SK-N-SH (cell line): ENCODE data around the gene CUX1. TPM values are rescaled to one million over a fixed set of nuclear protein-coding genes. Genes with fewer than 3 reads are reported as not detected.
A peak's percentile ranks its signal among the peaks of the same experiment; 100 is the strongest.

ENCODE experiments used
- CTCF ChIA-PET: fragments of 300-600, 350-600 bp; formaldehyde crosslinking; extraction: SDS; loops from one replicate; lab custom pipeline; 2021; lab: Yijun Ruan, JAX
- POLR2A ChIA-PET: fragments of 350-600 bp; sonication (Branson Sonifier 250); formaldehyde crosslinking; extraction: SDS; loops from one replicate; lab custom pipeline; 2020; ENCODE audit warnings: antibody characterized with exemption, inconsistent platforms; lab: Yijun Ruan, JAX
- DNase-seq: peaks from one replicate; pipeline ENCODE4 v3.0.0; 2012
- H2AFZ ChIP-seq: fragments of 200-600 bp; sonication (generic); 2 replicates; pipeline ENCODE4 v1.8.1; 2016; ENCODE audit warnings: antibody characterized with exemption, mild to moderate bottlenecking, low read depth
- H3F3A ChIP-seq: fragments of 200-600 bp; sonication (generic); replicated peaks from 2 replicates; pipeline ENCODE3; 2016; ENCODE audit warnings: antibody characterized with exemption, mild to moderate bottlenecking; ENCODE audit not compliant: insufficient read depth
- H3K27ac ChIP-seq, 2 experiments: fragments of 200-500 bp in 1 of 2; fragments of 200-600 bp in 1 of 2; sonication (Bioruptor generic) in 1 of 2; sonication (generic), shearing (Covaris generic) in 1 of 2; 2 replicates each; pipeline versions ENCODE4 v1.5.1 to v1.6.1; 2014 to 2016; ENCODE audit warnings: low read depth in 2 of 2, inconsistent platforms in 1 of 2, low read length in 1 of 2, mild to moderate bottlenecking in 1 of 2, mixed read lengths in 1 of 2
- H3K27me3 ChIP-seq: fragments of 200-600 bp; sonication (generic), shearing (Covaris generic); 2 replicates; pipeline ENCODE4 v1.6.1; 2016; ENCODE audit warnings: mixed run types; ENCODE audit not compliant: insufficient read depth
- H3K36me3 ChIP-seq, 2 experiments: fragments of 200-500 bp in 1 of 2; fragments of 200-600 bp in 1 of 2; sonication (Bioruptor generic) in 1 of 2; sonication (generic) in 1 of 2; replicated peaks in 1 of 2; 2 replicates each; pipeline versions ENCODE3 to v1.5.1; 2014 to 2016; ENCODE audit warnings: low read length in 1 of 2, mild to moderate bottlenecking in 1 of 2; ENCODE audit not compliant: insufficient read depth in 2 of 2, control insufficient read depth in 1 of 2
- H3K4me1 ChIP-seq, 2 experiments: fragments of 200-500 bp in 1 of 2; fragments of 200-600 bp in 1 of 2; sonication (Bioruptor generic) in 1 of 2; sonication (generic), shearing (Covaris generic) in 1 of 2; 2 replicates each; pipeline versions ENCODE4 v1.5.1 to v1.6.1; 2014 to 2016; ENCODE audit warnings: low read depth in 1 of 2, low read length in 1 of 2, mixed run types in 1 of 2; ENCODE audit not compliant: insufficient read depth in 2 of 2, control insufficient read depth in 1 of 2
- H3K4me2 ChIP-seq: fragments of 200-600 bp; sonication (generic), shearing (Covaris generic); 2 replicates; pipeline ENCODE4 v1.6.1; 2017; ENCODE audit warnings: mixed run types
- H3K4me3 ChIP-seq, 2 experiments: fragments of 200-500 bp in 1 of 2; fragments of 200-600 bp in 1 of 2; sonication (Bioruptor generic) in 1 of 2; sonication (generic), shearing (Covaris generic) in 1 of 2; 2 replicates each; pipeline versions ENCODE4 v1.5.1 to v1.8.1; 2014 to 2016; ENCODE audit warnings: low read depth in 2 of 2, inconsistent platforms in 1 of 2, low read length in 1 of 2, mild to moderate bottlenecking in 1 of 2, mixed read lengths in 1 of 2, moderate library complexity in 1 of 2
- H3K79me2 ChIP-seq: fragments of 200-600 bp; sonication (generic); 2 replicates; pipeline ENCODE4 v1.8.1; 2017; ENCODE audit warnings: mild to moderate bottlenecking; ENCODE audit not compliant: insufficient read depth
- H3K9ac ChIP-seq: fragments of 200-600 bp; sonication (generic); 2 replicates; pipeline ENCODE4 v1.6.1; 2017; ENCODE audit warnings: mixed run types
- H3K9me2 ChIP-seq: fragments of 200-600 bp; sonication (generic); 2 replicates; pipeline ENCODE4 v1.6.1; 2017; ENCODE audit warnings: mixed run types
- H3K9me3 ChIP-seq: fragments of 200-600 bp; sonication (generic); 2 replicates; pipeline ENCODE4 v1.6.1; 2017; ENCODE audit warnings: mixed run types, mild to moderate bottlenecking, moderate library complexity
- H4K20me1 ChIP-seq: fragments of 200-600 bp; sonication (generic); 2 replicates; pipeline ENCODE4 v1.6.1; 2017; ENCODE audit warnings: mild to moderate bottlenecking, mixed run types; ENCODE audit not compliant: insufficient read depth
- CHD2 ChIP-seq: fragments of 150-350 bp; IDR thresholded peaks from 2 replicates; pipeline ENCODE4 v1.6.1; 2018; ENCODE audit warnings: low read length; ENCODE audit not compliant: partially characterized antibody
- FOSL2 ChIP-seq: IDR thresholded peaks from 2 replicates; pipeline ENCODE4 v1.4.0; 2012; ENCODE audit warnings: low read depth, mild to moderate bottlenecking, moderate library complexity, borderline replicate concordance
- FOXJ3 ChIP-seq: sonication (generic); formaldehyde crosslinking; IDR thresholded peaks from 2 replicates; pipeline ENCODE4 v1.5.1; 2020; ENCODE audit warnings: mild to moderate bottlenecking, missing genetic modification reagents
- GATA2 ChIP-seq: sonication (generic); formaldehyde crosslinking; IDR thresholded peaks from 2 replicates; pipeline ENCODE4 v1.5.0; 2020; ENCODE audit warnings: mild to moderate bottlenecking, missing genetic modification reagents
- JUND ChIP-seq: IDR thresholded peaks from 2 replicates; pipeline ENCODE4 v1.4.0; 2012
- MEF2A ChIP-seq: IDR thresholded peaks from 2 replicates; pipeline ENCODE4 v1.4.0; 2012; ENCODE audit warnings: low read depth, borderline replicate concordance
- MXI1 ChIP-seq: IDR thresholded peaks from 2 replicates; pipeline ENCODE4 v1.6.1; 2012; ENCODE audit warnings: mild to moderate bottlenecking, low read depth, low read length, improper control_type of control experiment
- NFIC ChIP-seq: IDR thresholded peaks from 2 replicates; pipeline ENCODE4 v1.4.0; 2012; ENCODE audit warnings: borderline replicate concordance
- NRF1 ChIP-seq: IDR thresholded peaks from 2 replicates; pipeline ENCODE4 v1.6.1; 2012; ENCODE audit warnings: low read depth, mild to moderate bottlenecking, low read length
- POLR2AphosphoS5 ChIP-seq: IDR thresholded peaks from 2 replicates; pipeline ENCODE4 v1.6.1; 2012; ENCODE audit warnings: low read depth, low read length
- RAD21 ChIP-seq: IDR thresholded peaks from 2 replicates; pipeline ENCODE4 v1.6.1; 2012; ENCODE audit warnings: mild to moderate bottlenecking, low read length
- RCOR1 ChIP-seq: fragments of 150-350 bp; IDR thresholded peaks from 2 replicates; pipeline ENCODE4 v1.6.1; 2017; ENCODE audit warnings: antibody characterized with exemption, low read length
- RFX5 ChIP-seq: IDR thresholded peaks from 2 replicates; pipeline ENCODE4 v1.6.1; 2012; ENCODE audit warnings: mild to moderate bottlenecking, improper control_type of control experiment, low read length
- RXRA ChIP-seq: IDR thresholded peaks from 2 replicates; pipeline ENCODE4 v1.4.0; 2012; ENCODE audit warnings: low read depth, mild to moderate bottlenecking, borderline replicate concordance
- SIN3A ChIP-seq: IDR thresholded peaks from 2 replicates; pipeline ENCODE4 v1.6.1; 2012; ENCODE audit warnings: low read depth, mild to moderate bottlenecking, low read length, moderate library complexity, borderline replicate concordance
- SMC3 ChIP-seq: IDR thresholded peaks from 2 replicates; pipeline ENCODE4 v1.6.1; 2012; ENCODE audit warnings: low read depth, low read length, improper control_type of control experiment
- TAF1 ChIP-seq: IDR thresholded peaks from 2 replicates; pipeline ENCODE4 v1.6.1; 2012; ENCODE audit warnings: low read depth, mild to moderate bottlenecking, low read length, moderate library complexity, borderline replicate concordance
- TEAD4 ChIP-seq: IDR thresholded peaks from 2 replicates; pipeline ENCODE4 v1.4.0; 2012; ENCODE audit warnings: mild to moderate bottlenecking, borderline replicate concordance; ENCODE audit not compliant: insufficient read depth
- YY1 ChIP-seq: IDR thresholded peaks from 2 replicates; pipeline ENCODE4 v1.4.0; 2012; ENCODE audit warnings: low read depth, mild to moderate bottlenecking
- WGBS: methylation state at CpG from one replicate; pipeline ENCODE4 v1.1.6; 2017; ENCODE audit warnings: low lambda C conversion rate; 5-methylcytosine and 5-hydroxymethylcytosine counted together
- polyA plus RNA-seq, 3 experiments: library from polyadenylated mRNA; depleted of rRNA; stranded (reverse); fragments of >200 nt; gene quantifications; 2 replicates each; pipeline ENCODE4 v1.2.3, GENCODE V29; 2012
- TF ChIP-seq, protein P1 (sequence below): IDR thresholded peaks from 2 replicates; pipeline ENCODE4 v1.6.1; 2012; ENCODE audit warnings: mild to moderate bottlenecking, low read depth, low read length, moderate library complexity
- TF ChIP-seq, protein P2 (sequence below): IDR thresholded peaks from 2 replicates; pipeline ENCODE4 v1.4.0; 2012; ENCODE audit warnings: low read depth, borderline replicate concordance
- TF ChIP-seq, protein P3 (sequence below): fragments of 150-350 bp; IDR thresholded peaks from 2 replicates; pipeline ENCODE4 v1.6.1; 2017; ENCODE audit warnings: antibody characterized with exemption, low read length, low read depth, borderline replicate concordance
- TF ChIP-seq, protein P4 (sequence below): IDR thresholded peaks from 2 replicates; pipeline ENCODE4 v1.4.0; 2012; ENCODE audit warnings: low read depth, borderline replicate concordance
- TF ChIP-seq, protein P5 (sequence below): IDR thresholded peaks from 2 replicates; pipeline ENCODE4; 2012

CUX1 gene
- polyA plus RNA-seq, 1 of the 3 experiments (the other 2 are of a cell fraction), result 68.6 TPM

DNA sequence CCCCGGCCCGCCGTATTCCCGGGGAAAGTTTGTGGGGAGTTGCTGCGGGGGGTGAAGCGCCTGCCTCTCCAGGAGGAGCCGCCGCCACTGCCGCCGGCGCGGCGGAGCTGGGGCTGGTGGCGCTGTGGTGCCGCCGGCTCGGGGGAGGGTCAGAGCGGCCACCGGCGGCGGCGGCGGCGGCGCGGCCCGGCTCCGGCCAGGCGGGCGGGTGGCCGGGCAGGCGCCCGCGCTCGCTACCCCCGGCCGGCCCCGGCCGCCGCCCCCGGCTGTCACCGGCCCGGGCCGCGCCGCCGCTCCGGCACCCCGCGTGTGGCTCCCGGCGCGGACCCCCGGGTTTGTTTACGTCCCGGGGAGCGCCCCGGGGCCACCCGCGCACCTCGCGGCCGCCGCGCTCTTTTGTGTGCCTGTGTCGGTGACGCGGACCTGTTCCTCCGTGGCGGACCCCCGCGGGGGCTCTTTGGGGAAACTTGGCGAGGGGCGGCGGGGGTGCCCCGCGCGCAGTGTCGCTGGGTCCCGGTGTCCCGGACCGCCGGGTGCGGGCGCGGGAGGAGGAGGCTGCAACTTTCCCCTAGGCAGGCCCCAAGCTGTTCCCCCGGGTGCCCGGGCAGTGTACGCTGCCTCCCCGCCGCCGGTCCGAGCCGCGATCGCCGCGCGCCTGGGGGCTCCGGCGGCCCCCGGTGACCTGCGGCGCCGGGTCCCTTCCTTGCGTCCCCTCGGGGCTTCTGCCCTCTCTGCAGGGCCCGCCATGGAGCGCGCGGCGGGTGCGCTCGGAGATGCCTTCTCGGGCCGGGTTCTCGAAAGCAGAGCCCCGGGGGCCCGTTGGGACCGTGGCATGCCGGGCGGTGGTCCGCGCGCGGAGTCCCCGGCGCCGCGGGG lies 593 bp upstream of the CUX1 start:
- peak; percentile 89 for DNase-seq
- 0% methylated on average over 18 of the region's 130 CpGs for WGBS
- Histone ChIP-seq H4K20me1 (peaks cover 41% of the 10 kb centered on the region), H3K36me3 (no peaks in the 10 kb centered on the region), H3F3A (peaks cover 18% of the 10 kb centered on the region), H2AFZ (no peak overlapping the region), H3K9me3 (no peaks in the 10 kb centered on the region), H3K27ac (peak overlapping the region in 1 of 2 experiments; percentile 94; a peak in 2 of 4 replicates), H3K27me3 (no peaks in the 10 kb centered on the region), H3K4me3 (peak overlapping the region; percentile 68 to 97), H3K4me2 (peak overlapping the region; percentile 75), H3K79me2 (peaks cover 54% of the 10 kb centered on the region), H3K9ac (peak overlapping the region; percentile 70), H3K4me1 (peaks cover 18 to 42% of the 10 kb centered on the region in 2 experiments; a peak in 3 of 4 replicates), H3K9me2 (no peaks in the 10 kb centered on the region)
- ChIA-PET POLR2A (interaction anchor here (0.5 kb wide), 1 partner anchor 564 kb away, joined by 3 read pairs; no protein-coding TSS in a partner anchor), CTCF (interaction anchor here (0.6 to 5.7 kb wide), 14 partner anchors 9 to 455 kb away, joined by 3 to 56 read pairs (median 5); no protein-coding TSS in a partner anchor)
- no peak for TF ChIP-seq TEAD4
- TF ChIP-seq, protein P1, sequence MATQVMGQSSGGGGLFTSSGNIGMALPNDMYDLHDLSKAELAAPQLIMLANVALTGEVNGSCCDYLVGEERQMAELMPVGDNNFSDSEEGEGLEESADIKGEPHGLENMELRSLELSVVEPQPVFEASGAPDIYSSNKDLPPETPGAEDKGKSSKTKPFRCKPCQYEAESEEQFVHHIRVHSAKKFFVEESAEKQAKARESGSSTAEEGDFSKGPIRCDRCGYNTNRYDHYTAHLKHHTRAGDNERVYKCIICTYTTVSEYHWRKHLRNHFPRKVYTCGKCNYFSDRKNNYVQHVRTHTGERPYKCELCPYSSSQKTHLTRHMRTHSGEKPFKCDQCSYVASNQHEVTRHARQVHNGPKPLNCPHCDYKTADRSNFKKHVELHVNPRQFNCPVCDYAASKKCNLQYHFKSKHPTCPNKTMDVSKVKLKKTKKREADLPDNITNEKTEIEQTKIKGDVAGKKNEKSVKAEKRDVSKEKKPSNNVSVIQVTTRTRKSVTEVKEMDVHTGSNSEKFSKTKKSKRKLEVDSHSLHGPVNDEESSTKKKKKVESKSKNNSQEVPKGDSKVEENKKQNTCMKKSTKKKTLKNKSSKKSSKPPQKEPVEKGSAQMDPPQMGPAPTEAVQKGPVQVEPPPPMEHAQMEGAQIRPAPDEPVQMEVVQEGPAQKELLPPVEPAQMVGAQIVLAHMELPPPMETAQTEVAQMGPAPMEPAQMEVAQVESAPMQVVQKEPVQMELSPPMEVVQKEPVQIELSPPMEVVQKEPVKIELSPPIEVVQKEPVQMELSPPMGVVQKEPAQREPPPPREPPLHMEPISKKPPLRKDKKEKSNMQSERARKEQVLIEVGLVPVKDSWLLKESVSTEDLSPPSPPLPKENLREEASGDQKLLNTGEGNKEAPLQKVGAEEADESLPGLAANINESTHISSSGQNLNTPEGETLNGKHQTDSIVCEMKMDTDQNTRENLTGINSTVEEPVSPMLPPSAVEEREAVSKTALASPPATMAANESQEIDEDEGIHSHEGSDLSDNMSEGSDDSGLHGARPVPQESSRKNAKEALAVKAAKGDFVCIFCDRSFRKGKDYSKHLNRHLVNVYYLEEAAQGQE, result no peak
- TF ChIP-seq, protein P2, sequence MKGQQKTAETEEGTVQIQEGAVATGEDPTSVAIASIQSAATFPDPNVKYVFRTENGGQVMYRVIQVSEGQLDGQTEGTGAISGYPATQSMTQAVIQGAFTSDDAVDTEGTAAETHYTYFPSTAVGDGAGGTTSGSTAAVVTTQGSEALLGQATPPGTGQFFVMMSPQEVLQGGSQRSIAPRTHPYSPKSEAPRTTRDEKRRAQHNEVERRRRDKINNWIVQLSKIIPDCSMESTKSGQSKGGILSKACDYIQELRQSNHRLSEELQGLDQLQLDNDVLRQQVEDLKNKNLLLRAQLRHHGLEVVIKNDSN, result no peak
- TF ChIP-seq YY1, result 0 out of 2 replicates have a peak, but pooled peaks have one; percentile 19
- TF ChIP-seq SMC3, result peak; percentile 28
- TF ChIP-seq RAD21, result peak; percentile 42; the same call in 1 of the 2 replicates
- TF ChIP-seq GATA2 (CRISPR knock-in tag), result no peak
- TF ChIP-seq, protein P3, sequence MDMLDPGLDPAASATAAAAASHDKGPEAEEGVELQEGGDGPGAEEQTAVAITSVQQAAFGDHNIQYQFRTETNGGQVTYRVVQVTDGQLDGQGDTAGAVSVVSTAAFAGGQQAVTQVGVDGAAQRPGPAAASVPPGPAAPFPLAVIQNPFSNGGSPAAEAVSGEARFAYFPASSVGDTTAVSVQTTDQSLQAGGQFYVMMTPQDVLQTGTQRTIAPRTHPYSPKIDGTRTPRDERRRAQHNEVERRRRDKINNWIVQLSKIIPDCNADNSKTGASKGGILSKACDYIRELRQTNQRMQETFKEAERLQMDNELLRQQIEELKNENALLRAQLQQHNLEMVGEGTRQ, result no peak
- no peak for TF ChIP-seq POLR2AphosphoS5
- no peak for TF ChIP-seq RXRA
- no peak for TF ChIP-seq RFX5
- TF ChIP-seq FOSL2, result no peak
- TF ChIP-seq SIN3A, result peak; percentile 31; the same call in 1 of the 2 replicates
- peak; percentile 11; the same call in 1 of the 2 replicates for TF ChIP-seq MXI1
- TF ChIP-seq RCOR1, result no peak
- no peak for TF ChIP-seq JUND
- no peak for TF ChIP-seq MEF2A
- no peak for TF ChIP-seq TAF1
- TF ChIP-seq, protein P4, sequence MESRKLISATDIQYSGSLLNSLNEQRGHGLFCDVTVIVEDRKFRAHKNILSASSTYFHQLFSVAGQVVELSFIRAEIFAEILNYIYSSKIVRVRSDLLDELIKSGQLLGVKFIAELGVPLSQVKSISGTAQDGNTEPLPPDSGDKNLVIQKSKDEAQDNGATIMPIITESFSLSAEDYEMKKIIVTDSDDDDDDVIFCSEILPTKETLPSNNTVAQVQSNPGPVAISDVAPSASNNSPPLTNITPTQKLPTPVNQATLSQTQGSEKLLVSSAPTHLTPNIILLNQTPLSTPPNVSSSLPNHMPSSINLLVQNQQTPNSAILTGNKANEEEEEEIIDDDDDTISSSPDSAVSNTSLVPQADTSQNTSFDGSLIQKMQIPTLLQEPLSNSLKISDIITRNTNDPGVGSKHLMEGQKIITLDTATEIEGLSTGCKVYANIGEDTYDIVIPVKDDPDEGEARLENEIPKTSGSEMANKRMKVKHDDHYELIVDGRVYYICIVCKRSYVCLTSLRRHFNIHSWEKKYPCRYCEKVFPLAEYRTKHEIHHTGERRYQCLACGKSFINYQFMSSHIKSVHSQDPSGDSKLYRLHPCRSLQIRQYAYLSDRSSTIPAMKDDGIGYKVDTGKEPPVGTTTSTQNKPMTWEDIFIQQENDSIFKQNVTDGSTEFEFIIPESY, result no peak
- no peak for TF ChIP-seq CHD2
- TF ChIP-seq, protein P5, sequence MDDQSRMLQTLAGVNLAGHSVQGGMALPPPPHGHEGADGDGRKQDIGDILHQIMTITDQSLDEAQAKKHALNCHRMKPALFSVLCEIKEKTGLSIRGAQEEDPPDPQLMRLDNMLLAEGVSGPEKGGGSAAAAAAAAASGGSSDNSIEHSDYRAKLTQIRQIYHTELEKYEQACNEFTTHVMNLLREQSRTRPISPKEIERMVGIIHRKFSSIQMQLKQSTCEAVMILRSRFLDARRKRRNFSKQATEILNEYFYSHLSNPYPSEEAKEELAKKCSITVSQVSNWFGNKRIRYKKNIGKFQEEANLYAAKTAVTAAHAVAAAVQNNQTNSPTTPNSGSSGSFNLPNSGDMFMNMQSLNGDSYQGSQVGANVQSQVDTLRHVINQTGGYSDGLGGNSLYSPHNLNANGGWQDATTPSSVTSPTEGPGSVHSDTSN, result no peak
- TF ChIP-seq NFIC, result no peak
- TF ChIP-seq NRF1, result no peak
- TF ChIP-seq FOXJ3, result no peak
